ENCODE data around the gene CELF4.

Gene CELF4

DNA sequence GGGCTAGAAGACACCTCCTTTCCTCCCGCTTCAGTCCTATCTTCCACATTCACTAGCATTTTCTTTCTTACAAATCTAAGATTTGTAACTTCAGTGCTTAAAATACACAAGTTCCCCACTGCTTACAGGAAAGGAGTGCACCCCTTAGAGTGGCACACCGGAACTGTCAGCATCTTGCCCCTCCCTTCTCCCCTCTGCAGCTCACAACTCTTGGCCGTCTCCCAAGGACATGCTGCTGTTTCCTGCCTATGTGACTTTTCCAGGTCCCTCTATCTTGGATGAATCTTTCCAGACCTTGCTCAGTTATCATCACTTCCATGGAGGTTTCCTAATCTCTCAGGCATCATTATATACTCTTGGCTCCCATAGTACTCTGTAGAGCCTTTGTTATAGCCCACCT is 334.8 kb downstream of the CELF4 start:
- H3K27ac ChIP-seq, result peak overlapping the region; percentile 79
- TF ChIP-seq, protein P1, sequence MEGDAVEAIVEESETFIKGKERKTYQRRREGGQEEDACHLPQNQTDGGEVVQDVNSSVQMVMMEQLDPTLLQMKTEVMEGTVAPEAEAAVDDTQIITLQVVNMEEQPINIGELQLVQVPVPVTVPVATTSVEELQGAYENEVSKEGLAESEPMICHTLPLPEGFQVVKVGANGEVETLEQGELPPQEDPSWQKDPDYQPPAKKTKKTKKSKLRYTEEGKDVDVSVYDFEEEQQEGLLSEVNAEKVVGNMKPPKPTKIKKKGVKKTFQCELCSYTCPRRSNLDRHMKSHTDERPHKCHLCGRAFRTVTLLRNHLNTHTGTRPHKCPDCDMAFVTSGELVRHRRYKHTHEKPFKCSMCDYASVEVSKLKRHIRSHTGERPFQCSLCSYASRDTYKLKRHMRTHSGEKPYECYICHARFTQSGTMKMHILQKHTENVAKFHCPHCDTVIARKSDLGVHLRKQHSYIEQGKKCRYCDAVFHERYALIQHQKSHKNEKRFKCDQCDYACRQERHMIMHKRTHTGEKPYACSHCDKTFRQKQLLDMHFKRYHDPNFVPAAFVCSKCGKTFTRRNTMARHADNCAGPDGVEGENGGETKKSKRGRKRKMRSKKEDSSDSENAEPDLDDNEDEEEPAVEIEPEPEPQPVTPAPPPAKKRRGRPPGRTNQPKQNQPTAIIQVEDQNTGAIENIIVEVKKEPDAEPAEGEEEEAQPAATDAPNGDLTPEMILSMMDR (conservative IDR thresholded peaks at IDR 0.05), result no peak

DNA sequence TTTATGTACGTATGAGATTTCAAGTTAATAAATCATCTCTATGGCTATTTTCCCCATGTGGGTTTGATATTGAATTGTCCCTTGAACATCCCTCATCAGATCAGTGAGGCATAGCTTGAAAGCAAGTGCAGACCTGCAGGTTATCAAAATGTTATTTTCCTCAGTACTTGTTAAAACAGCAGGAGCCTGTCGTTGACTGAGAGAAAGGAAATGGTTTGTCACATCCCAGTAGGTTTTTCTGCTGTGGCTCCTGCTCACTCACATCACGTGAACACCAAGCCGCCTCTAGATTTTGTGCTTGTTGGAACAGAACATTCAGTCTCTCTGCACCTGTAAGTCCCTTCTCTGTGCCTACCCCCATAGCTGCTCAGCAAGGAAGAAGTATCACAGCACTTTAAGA is 340.3 kb downstream of the CELF4 start:
- TF ChIP-seq, protein P1 (conservative IDR thresholded peaks at IDR 0.05), result no peak
- H3K27ac ChIP-seq, result no peak overlapping the region

DNA sequence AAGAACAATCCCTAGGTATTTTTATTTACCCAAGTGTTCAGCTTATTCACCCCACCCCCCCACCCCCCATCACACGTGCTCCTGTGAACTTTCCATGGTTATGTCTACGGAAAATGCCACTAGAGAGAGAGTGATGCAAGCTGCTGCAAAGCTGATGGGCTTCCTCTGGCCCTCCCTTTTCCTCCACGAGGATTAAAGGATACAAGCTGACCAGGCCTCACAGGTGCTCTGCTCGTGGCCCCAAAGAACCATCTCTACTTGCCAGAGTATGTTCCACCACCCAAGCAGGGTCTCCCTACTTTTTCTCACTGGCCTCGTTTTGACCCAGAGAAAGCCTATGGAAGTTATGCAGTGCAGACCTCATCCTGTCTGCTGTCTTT is 342.6 kb downstream of the CELF4 start:
- TF ChIP-seq, protein P1 (conservative IDR thresholded peaks at IDR 0.05), result no peak
- H3K27ac ChIP-seq, result no peak overlapping the region

DNA sequence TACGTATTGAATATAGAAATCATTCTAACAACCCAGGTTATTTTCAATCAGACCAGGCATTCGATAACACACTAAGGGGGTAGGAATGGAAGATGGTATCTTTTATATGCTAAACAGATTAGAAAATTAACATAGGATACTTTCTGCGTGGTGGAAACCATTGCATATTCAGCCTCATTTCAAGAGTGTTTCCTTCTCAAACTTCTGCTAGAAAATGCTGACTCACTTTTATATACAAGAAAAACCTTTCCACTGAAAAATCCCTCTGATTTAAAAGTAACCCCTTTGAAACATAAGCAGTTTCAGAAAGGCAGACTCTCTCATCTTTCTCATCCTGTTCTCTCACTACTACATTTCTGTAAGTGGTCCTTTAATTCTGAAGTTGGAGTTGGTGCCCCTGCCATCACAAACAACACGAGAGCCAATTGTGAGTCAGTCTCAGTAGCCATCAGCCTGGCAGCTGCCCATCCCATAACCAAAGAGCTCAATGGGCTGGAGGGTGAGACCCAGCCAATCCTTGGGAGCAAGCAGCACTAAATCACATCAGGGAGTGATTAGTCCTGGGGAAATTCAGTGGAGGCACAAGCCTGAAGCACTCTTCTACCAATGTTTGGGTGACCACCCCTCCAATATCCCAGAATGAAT is 343.1 kb downstream of the CELF4 start:
- TF ChIP-seq, protein P1 (conservative IDR thresholded peaks at IDR 0.05), result no peak
- no peak overlapping the region for H3K27ac ChIP-seq

DNA sequence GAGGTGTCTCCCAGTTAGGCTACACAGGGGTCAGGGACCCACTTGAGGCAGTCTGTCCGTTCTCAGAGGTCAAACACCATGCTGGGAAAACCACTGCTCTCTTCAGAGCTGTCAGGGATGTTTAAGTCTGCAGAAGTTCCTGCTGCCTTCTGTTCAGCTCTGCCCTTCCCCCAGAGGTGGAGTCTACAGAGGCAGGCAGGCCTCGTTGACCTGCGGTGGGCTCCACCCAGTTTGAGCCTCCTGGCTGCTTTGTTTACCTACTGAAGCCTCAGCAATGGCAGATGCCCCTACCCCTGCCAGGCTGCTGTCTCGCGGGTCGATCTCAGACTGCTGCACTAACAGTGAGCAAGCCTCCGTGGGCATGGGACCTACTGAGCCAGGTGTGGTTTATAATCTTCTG is 346.3 kb downstream of the CELF4 start:
- TF ChIP-seq, protein P1 (conservative IDR thresholded peaks at IDR 0.05), result no peak

DNA sequence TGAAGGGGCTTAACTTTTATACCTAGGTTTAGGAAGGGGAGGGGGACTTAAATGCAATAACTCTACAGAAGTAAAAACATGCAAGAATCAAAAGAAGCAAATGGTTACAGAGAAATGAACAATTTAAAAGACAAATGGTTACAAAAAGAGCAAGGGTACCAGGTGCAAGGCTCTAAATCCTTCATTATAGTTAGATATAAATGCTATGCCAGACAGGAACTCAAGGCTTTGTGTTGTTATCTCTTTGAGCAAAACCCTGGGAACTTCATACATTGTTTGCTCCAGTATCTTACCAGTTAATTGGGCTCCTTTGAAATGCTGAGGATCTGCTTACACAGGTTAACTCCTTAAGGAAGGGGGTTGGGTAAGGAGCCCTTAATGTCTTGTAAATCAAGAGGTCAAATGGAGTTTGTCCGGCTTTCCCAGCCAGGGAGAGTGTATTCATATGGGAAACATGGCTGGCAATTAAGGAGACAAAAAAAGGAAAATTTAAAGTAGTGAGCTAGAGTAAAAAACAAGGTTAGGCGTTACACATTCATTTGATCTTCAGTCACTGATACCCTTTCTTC is 347.5 kb downstream of the CELF4 start:
- TF ChIP-seq, protein P1 (conservative IDR thresholded peaks at IDR 0.05), result no peak
- no peak overlapping the region for H3K27ac ChIP-seq

More for the DNA sequence above, 346.3 kb downstream of the CELF4 start:
- H3K27ac ChIP-seq, result no peak overlapping the region

DNA sequence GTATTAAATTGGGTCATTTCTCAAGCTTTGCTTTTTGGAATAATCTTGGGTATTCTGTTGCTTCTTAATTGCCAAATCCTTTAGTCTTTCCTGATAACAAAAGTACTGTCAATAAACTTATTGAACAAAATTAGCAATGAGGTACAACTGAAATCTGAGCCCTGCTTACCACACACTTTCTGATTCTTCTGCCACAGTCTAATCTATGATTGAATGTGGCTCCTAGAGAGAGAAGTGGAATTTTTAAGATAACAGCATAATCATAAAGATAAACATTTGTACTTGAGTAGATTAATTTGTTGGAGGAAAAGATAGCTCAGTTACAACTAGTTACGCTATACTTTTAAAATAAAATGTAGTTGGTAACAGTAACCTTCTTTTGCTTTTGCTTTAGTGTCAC is 354.8 kb downstream of the CELF4 start:
- H3K27ac ChIP-seq, result no peak overlapping the region
- TF ChIP-seq, protein P1 (conservative IDR thresholded peaks at IDR 0.05), result no peak
